ENCODE measurements around the gene KY. TPM values are rescaled to one million over a fixed set of nuclear protein-coding genes. Genes with fewer than 3 reads are reported as not detected.

Gene KY
- total and polyA plus RNA-seq, 4 donors = 0.06 to 0.21 (median 0.15) TPM; not detected in 1

GRCh38 chr3:134603956-134604355, 46.9 kb downstream of the KY start:
- Histone ChIP-seq H3K9ac (ENCODE audit: insufficient read depth in 1 of 2, low read length in 2 of 2) (no peak overlapping the region), H3K9me3 (ENCODE audit: control insufficient read depth in 4 of 4, insufficient read depth in 3 of 4, low read length in 3 of 4) (peaks cover 0 to under 1% (median 0%) of the 10 kb centered on the region in 4 donors), H3K4me3 (no peak overlapping the region), H3K4me1 (ENCODE audit: control insufficient read depth in 5 of 5, insufficient read depth in 5 of 5, low read length in 5 of 5) (peaks cover 0 to 28% (median 3%) of the 10 kb centered on the region in 5 donors), H3K27me3 (ENCODE audit: control insufficient read depth in 3 of 3, insufficient read depth in 3 of 3, low read length in 2 of 3) (peaks cover 0 to under 1% (median 0%) of the 10 kb centered on the region in 3 donors), H3K27ac (ENCODE audit: low read depth in 1 of 2, low read length in 1 of 2) (no peak overlapping the region), H3K36me3 (ENCODE audit: control insufficient read depth in 4 of 4, insufficient read depth in 4 of 4, low read length in 4 of 4) (no peaks in the 10 kb centered on the region)
- no peak for ATAC-seq (ENCODE audit: insufficient read depth, low FRiP score)
- no peak for TF ChIP-seq CTCF (IDR thresholded peaks at IDR 0.05; ENCODE audit: control extremely low read depth, extremely low read depth)
- DNase-seq = no peak
- 93 to 97% methylated on average over 13 of the region's 13 CpGs for WGBS, 2 donors

- ATAC-seq (ENCODE audit: insufficient read depth, low FRiP score) = no peak
- DNase-seq = no peak
- Histone ChIP-seq H3K27me3 (ENCODE audit: control insufficient read depth in 3 of 3, insufficient read depth in 3 of 3, low read length in 2 of 3) (peaks cover 0 to 2% (median 0%) of the 10 kb centered on the region in 3 donors), H3K4me3 (no peak overlapping the region), H3K27ac (ENCODE audit: low read depth in 1 of 2, low read length in 1 of 2) (no peak overlapping the region), H3K9ac (ENCODE audit: insufficient read depth in 1 of 2, low read length in 2 of 2) (no peak overlapping the region), H3K36me3 (ENCODE audit: control insufficient read depth in 4 of 4, insufficient read depth in 4 of 4, low read length in 4 of 4) (no peaks in the 10 kb centered on the region), H3K9me3 (ENCODE audit: control insufficient read depth in 4 of 4, insufficient read depth in 3 of 4, low read length in 3 of 4) (no peaks in the 10 kb centered on the region), H3K4me1 (ENCODE audit: control insufficient read depth in 5 of 5, insufficient read depth in 5 of 5, low read length in 5 of 5) (peaks cover 0 to 28% (median 3%) of the 10 kb centered on the region in 5 donors)
- 29 to 50% methylated on average over 4 of the region's 4 CpGs for WGBS, 2 donors
- no peak for TF ChIP-seq CTCF (IDR thresholded peaks at IDR 0.05; ENCODE audit: control extremely low read depth, extremely low read depth)
Observed at GRCh38 chr3:134603480-134603879, 47.3 kb downstream of the KY start.

GRCh38 chr3:134602440-134602814, 48.4 kb downstream of the KY start:
- H3K4me3 ChIP-seq = no peak overlapping the region
- 76 to 82% methylated on average over 6 of the region's 6 CpGs for WGBS, 2 donors
- no peak for DNase-seq
- H3K27ac ChIP-seq (ENCODE audit: low read depth in 1 of 2, low read length in 1 of 2) = no peak overlapping the region
- no peaks in the 10 kb centered on the region for H3K36me3 ChIP-seq (ENCODE audit: control insufficient read depth in 4 of 4, insufficient read depth in 4 of 4, low read length in 4 of 4)
- H3K4me1 ChIP-seq (ENCODE audit: control insufficient read depth in 5 of 5, insufficient read depth in 5 of 5, low read length in 5 of 5) = peaks cover 0 to 28% (median 3%) of the 10 kb centered on the region in 5 donors
- H3K27me3 ChIP-seq (ENCODE audit: control insufficient read depth in 3 of 3, insufficient read depth in 3 of 3, low read length in 2 of 3) = peaks cover 0 to 2% (median 0%) of the 10 kb centered on the region in 3 donors
- no peak overlapping the region for H3K9ac ChIP-seq (ENCODE audit: insufficient read depth in 1 of 2, low read length in 2 of 2)
- TF ChIP-seq CTCF (IDR thresholded peaks at IDR 0.05; ENCODE audit: control extremely low read depth, extremely low read depth) = no peak
- no peak for ATAC-seq (ENCODE audit: insufficient read depth, low FRiP score)
- H3K9me3 ChIP-seq (ENCODE audit: control insufficient read depth in 4 of 4, insufficient read depth in 3 of 4, low read length in 3 of 4) = no peaks in the 10 kb centered on the region

All from lung (tissue), 12 donors.